A549 (cell line): ENCODE measurements around the gene CNDP1.

ENCODE experiments used
- CTCF ChIP-seq: fragments of >200 bp; sonication (Bioruptor Twin); formaldehyde crosslinking; IDR thresholded peaks from 3 replicates; pipeline ENCODE4 v1.5.1; 2016
- FOXS1 ChIP-seq: fragments of 250-450 bp; sonication (Bioruptor Pico); IDR thresholded peaks from 2 replicates; pipeline ENCODE4 v1.5.0; 2020; ENCODE audit warnings: mild to moderate bottlenecking, moderate library complexity
- JUN ChIP-seq, 2 experiments: fragments of >200 bp; sonication (Bioruptor Twin); formaldehyde crosslinking; IDR thresholded peaks; 2 replicates in 1 of 2; 3 replicates in 1 of 2; pipeline ENCODE4 v1.6.1; 2016 to 2017
- TF ChIP-seq, protein P1 (sequence below): fragments of 450-650 bp; IDR thresholded peaks from 2 replicates; pipeline ENCODE4 v1.6.1; 2014; ENCODE audit warnings: antibody characterized with exemption

- TF ChIP-seq CTCF: peak; percentile 57
- no peak for TF ChIP-seq JUN (IDR thresholded peaks at IDR 0.05)
- TF ChIP-seq, protein P1, sequence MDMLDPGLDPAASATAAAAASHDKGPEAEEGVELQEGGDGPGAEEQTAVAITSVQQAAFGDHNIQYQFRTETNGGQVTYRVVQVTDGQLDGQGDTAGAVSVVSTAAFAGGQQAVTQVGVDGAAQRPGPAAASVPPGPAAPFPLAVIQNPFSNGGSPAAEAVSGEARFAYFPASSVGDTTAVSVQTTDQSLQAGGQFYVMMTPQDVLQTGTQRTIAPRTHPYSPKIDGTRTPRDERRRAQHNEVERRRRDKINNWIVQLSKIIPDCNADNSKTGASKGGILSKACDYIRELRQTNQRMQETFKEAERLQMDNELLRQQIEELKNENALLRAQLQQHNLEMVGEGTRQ: no peak
- TF ChIP-seq FOXS1 (CRISPR knock-in tag): no peak
These were observed 40.6 kb upstream of the CNDP1 start for GRCh38 chr18:74493689-74494088.
